ENCODE data around the gene TYW3. TPM values are rescaled to one million over a fixed set of nuclear protein-coding genes. Genes with fewer than 3 reads are reported as not detected.

The TYW3 gene, protein sequence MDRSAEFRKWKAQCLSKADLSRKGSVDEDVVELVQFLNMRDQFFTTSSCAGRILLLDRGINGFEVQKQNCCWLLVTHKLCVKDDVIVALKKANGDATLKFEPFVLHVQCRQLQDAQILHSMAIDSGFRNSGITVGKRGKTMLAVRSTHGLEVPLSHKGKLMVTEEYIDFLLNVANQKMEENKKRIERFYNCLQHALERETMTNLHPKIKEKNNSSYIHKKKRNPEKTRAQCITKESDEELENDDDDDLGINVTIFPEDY
- 10 to 100 TPM; 12.7 to 15.4 TPM for total RNA-seq
- 15.4 TPM for polyA plus RNA-seq (ENCODE audit: insufficient read depth, low read depth, low replicate concordance)
- long read RNA-seq, donor 1, transcript TYW3-201 (6 exons, 3,430 nt) = major isoform, 12 of 12 reads
- long read RNA-seq, donor 1, partial matches to known transcripts = 0 of 12 reads
- long read RNA-seq, donor 1, other reads (novel, unspliced or antisense) = 0 of 12 reads
- long read RNA-seq, donor 2, transcript TYW3-201 (6 exons, 3,430 nt) = major isoform, 12 of 12 reads
- long read RNA-seq, donor 2, partial matches to known transcripts = 0 of 12 reads
- long read RNA-seq, donor 2, other reads (novel, unspliced or antisense) = 0 of 12 reads

DNA sequence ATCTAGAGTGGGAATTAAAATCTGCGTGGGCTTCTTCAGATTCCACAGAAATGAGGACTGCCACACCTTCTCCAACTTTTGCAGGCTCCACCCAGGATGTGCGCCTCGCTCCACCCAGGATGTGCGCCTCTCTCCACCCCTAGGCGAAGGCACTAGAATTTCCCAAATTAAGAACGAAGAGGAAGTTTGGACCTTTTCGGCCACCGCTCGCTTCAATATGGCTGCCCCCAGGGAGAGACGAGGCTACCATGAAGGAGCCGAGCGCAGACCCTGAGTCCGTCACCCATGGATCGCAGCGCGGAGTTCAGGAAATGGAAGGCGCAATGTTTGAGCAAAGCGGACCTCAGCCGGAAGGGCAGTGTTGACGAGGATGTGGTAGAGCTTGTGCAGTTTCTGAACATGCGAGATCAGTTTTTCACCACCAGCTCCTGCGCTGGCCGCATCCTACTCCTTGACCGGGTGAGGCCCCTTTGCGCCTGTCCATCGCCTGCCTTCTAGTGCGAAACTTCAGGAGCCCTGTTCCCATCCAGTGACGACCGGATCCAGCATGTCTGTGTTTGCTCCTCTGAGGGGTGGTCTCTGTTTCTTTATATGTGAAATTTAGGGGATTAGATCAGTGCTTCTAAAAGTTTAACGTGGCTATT is at the start of gene TYW3, which contains the start of gene CRYZ:
TSS of gene TYW3 (plus strand) at position 193 of the 644 bp plus-strand sequence. CDS start at position 286, 93 bp downstream.
TSS of gene CRYZ (minus strand) at position 91 of the 644 bp plus-strand sequence. CDS start 8,229 bp downstream, outside the sequence.
- TF ChIP-seq POLR2A (IDR thresholded peaks at IDR 0.05) (no peak), CTCF (IDR thresholded peaks at IDR 0.05) (peak in 2 of 3 experiments; percentile 20 to 35)
- Histone ChIP-seq H3K4me3 (peak within 1 kb of the TSS; percentile 65 to 77), H3K4me1 (peaks cover 8% of the 10 kb centered on the region), H3K36me3 (ENCODE audit: low read depth, missing control alignments) (no peaks in the 10 kb centered on the region), H3K27ac (peak within 1 kb of the TSS; percentile 84 to 88), H3K27me3 (no peaks in the 10 kb centered on the region), H3K9me3 (no peaks in the 10 kb centered on the region)
- WGBS, 2 donors = 0 to 5% methylated on average over 15 to 30 of the region's 30 CpGs
- peak; percentile 96 for DNase-seq
- intact Hi-C loops (cut with DNase I; ENCODE audit: low total_unique reads) = no loop called here

DNA sequence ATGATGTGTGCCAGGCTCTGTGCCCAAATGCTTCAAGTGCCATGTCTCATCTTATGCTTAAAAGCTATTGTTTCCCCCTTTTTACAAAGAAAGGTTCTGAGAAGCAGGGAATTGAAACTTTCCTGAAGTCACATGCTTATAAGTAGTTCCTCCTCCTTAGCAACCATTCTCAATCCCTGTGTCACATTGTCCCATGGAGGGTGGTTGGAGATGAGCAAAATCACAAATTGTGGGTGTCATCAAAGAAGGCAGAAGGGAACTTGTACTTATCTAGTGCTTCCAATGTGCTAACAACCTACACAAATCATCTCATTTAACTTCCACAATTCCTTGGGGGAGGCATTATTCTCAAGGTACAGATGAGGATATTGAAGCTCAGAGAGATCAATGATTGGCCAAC is 49.3 kb upstream of the TYW3 start:
- H3K27ac ChIP-seq = no peak overlapping the region
- TF ChIP-seq POLR2A (IDR thresholded peaks at IDR 0.05) = no peak
- TF ChIP-seq CTCF (IDR thresholded peaks at IDR 0.05) = no peak
- no peaks in the 10 kb centered on the region for H3K27me3 ChIP-seq
- intact Hi-C loops (cut with DNase I; ENCODE audit: low total_unique reads) = no loop called here
- no peak overlapping the region for H3K4me3 ChIP-seq
- no peaks in the 10 kb centered on the region for H3K36me3 ChIP-seq (ENCODE audit: low read depth, missing control alignments)
- no peak for DNase-seq
- no peaks in the 10 kb centered on the region for H3K9me3 ChIP-seq
- no peaks in the 10 kb centered on the region for H3K4me1 ChIP-seq

DNA sequence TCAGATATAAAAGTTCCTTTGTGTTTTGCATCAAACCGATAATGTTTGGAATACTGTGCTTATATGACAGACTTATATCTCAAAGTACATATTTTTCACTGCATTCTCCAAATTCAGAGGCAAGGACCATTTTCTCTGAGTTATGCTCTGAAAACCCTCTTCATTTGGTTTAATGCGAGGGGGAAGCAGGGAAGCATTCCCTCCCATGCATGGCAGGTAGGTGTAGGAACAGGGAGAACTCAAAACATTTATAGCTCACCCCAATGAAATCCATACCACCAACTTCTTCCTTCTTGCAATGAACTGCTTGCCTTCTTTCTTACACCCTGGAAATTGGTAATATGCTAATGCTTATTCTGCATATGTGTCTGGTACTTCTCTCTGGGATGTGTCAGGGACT is 48.7 kb upstream of the TYW3 start:
- no peak for DNase-seq
- Histone ChIP-seq H3K27me3 (no peaks in the 10 kb centered on the region), H3K9me3 (no peaks in the 10 kb centered on the region), H3K4me3 (no peak overlapping the region), H3K27ac (no peak overlapping the region), H3K36me3 (ENCODE audit: low read depth, missing control alignments) (no peaks in the 10 kb centered on the region), H3K4me1 (no peaks in the 10 kb centered on the region)
- TF ChIP-seq POLR2A (IDR thresholded peaks at IDR 0.05) = no peak
- TF ChIP-seq CTCF (IDR thresholded peaks at IDR 0.05) = no peak
- WGBS, 2 donors = 92 to 93% methylated on average over 2 of the region's 2 CpGs
- intact Hi-C loops (cut with DNase I; ENCODE audit: low total_unique reads) = no loop called here

DNA sequence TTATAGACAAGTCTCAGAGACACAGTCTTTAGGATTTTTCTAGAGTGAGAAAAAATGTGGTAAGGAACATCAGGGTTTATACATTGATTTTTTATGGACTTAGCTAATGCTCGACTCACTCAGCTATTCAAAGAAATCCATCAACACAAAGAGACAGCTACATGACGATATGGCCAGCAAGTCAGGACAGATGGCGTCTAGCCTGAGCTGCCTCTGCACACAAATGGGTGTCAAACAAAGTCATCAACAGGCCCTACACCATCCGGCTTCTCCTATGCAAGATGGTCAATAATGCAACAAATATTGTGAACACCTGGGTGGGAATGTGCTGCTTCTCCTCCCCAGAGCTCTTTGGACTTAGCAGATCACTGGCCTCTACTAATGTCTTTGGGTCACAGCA is 46.0 kb upstream of the TYW3 start:
- Histone ChIP-seq H3K9me3 (no peaks in the 10 kb centered on the region), H3K4me1 (peaks cover 6% of the 10 kb centered on the region)
- 92 to 96% methylated on average over 4 of the region's 4 CpGs for WGBS, 2 donors

More for the DNA sequence above, 46.0 kb upstream of the TYW3 start:
- no peaks in the 10 kb centered on the region for H3K27me3 ChIP-seq
- intact Hi-C loops (cut with DNase I; ENCODE audit: low total_unique reads) = no loop called here
- no peak overlapping the region for H3K27ac ChIP-seq
- no peaks in the 10 kb centered on the region for H3K36me3 ChIP-seq (ENCODE audit: low read depth, missing control alignments)
- TF ChIP-seq POLR2A (IDR thresholded peaks at IDR 0.05) = no peak
- no peak overlapping the region for H3K4me3 ChIP-seq
- DNase-seq = no peak
